VCaP (cell line): ENCODE results near the gene TAS2R4.
"Not testable (repeated sequence)": the region's sequence is repeated elsewhere in the genome, so short reads cannot be mapped to it uniquely, and the experiment has no call there.

Experiments
- H3K27ac ChIP-seq: fragments of 450-650 bp; 2 replicates; pipeline ENCODE4 v1.5.1; 2017
- CTCF ChIP-seq: fragments of 450-650 bp; conservative IDR thresholded peaks from 2 replicates; pipeline ENCODE4 v1.5.1; 2017; ENCODE audit warnings: mild to moderate bottlenecking, moderate library complexity

TAS2R4 gene

GRCh38 chr7:141785706-141786552 lies 9.5 kb downstream of the TAS2R4 start:
- peak; percentile 97 for TF ChIP-seq CTCF
- no peak overlapping the region for H3K27ac ChIP-seq

- no peak for TF ChIP-seq CTCF
- no peak overlapping the region for H3K27ac ChIP-seq
Measured at GRCh38 chr7:141788296-141788695, 11.8 kb downstream of the TAS2R4 start.

GRCh38 chr7:141789917-141790316 lies 13.4 kb downstream of the TAS2R4 start, which contains the start of gene TAS2R5:
Gene TAS2R5 (plus strand): TSS chr7:141790217. CDS start chr7:141790362, 145 bp downstream.
- H3K27ac ChIP-seq = no peak within 1 kb of the TSS
- TF ChIP-seq CTCF = no peak

DNA sequence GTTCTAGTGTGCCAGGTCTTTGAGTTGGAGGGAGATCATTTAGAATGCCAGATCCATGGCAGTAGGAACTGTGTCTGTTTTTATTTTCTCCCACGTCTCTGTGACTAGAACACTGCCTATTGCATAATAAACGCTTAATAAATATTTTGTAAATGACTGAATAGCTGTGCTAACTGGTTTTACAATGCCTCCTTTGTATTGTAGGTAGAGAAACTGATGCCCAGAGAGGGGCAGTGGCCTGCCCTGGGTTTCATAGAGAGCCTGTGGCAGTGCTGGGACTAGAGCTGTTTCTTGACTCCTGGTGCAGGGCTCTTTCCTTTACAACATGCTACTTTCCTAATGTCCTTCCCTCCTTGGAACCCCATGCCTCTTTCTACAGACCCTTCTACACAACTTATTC lies 16.1 kb downstream of the TAS2R4 start:
- TF ChIP-seq CTCF = no peak
- H3K27ac ChIP-seq = no peak overlapping the region

GRCh38 chr7:141820067-141820466 lies 43.6 kb downstream of the TAS2R4 start:
- no peak overlapping the region for H3K27ac ChIP-seq
- no peak for TF ChIP-seq CTCF

DNA sequence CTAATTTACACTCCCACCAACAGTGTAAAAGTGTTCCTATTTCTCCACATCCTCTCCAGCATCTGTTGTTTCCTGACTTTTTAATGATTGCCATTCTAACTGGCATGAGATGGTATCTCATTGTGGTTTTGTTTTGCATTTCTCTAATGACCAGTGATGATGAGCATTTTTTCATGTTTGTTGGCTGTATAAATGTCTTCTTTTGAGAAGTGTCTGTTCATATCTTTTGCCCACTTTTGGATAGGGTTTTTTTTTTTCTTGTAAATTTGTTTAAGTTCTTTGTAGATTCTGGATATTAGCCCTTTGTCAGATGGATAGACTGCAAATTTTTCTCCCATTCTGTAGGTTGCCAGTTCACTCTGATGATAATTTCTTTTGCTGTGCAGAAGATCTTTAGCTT lies 46.0 kb downstream of the TAS2R4 start:
- not testable (repeated sequence) for H3K27ac ChIP-seq
